Measurements from ENCODE around the gene PROM1. TPM values are rescaled to one million over a fixed set of nuclear protein-coding genes. Genes with fewer than 3 reads are reported as not detected.

PROM1 gene
- total and polyA plus RNA-seq, 2 of the 13 experiments (the other 11 are each of a cell fraction or from before 2014, with no cell fraction given), result 3.9 to 16.4 TPM

- TF ChIP-seq ZNF329 (CRISPR knock-in tag; IDR thresholded peaks at IDR 0.05; ENCODE audit: low read depth) (no peak), DBP (CRISPR knock-in tag; IDR thresholded peaks at IDR 0.05; ENCODE audit: not compliant biosample characterization) (no peak), GATA4 (IDR thresholded peaks at IDR 0.05; ENCODE audit: borderline replicate concordance, low read depth) (no peak)
These were observed 91.7 kb downstream of the PROM1 start (continued) for GRCh38 chr4:15992167-15992485.

- no peaks in the 10 kb centered on the region for H3K36me3 ChIP-seq (replicated peaks in 1 of 2; ENCODE audit: control insufficient read depth in 1 of 2, insufficient read depth in 2 of 2, low read length in 2 of 2)
- no peak overlapping the region for H3K27ac ChIP-seq (ENCODE audit: extremely low read length, insufficient read depth, low read length)
- no peak overlapping the region for H3K9ac ChIP-seq (ENCODE audit: insufficient read depth, low read depth, low read length)
- WGBS (ENCODE audit: low lambda C conversion rate), result 59% methylated on average over 7 of the region's 12 CpGs
- no peaks in the 10 kb centered on the region for H3K9me3 ChIP-seq (ENCODE audit: low read length)
- in situ Hi-C loops (cut with HindIII; ENCODE audit: extremely low pct_ligation_motif_present, low pct_unique_long_range_greater_than_20kb) (no loop called here), intact Hi-C loops (cut with micrococcal nuclease; ENCODE audit: unreplicated experiment) (loop anchor here (2.0 kb wide), 1 partner anchor 70 kb away; no protein-coding TSS in a partner anchor)
- no TSS peak for BruUV-seq (replicated peaks)
- H3K4me2 ChIP-seq (ENCODE audit: low read depth, low read length), result no peak overlapping the region
- H4K20me1 ChIP-seq (ENCODE audit: insufficient read depth, low read length), result no peaks in the 10 kb centered on the region
- DNase-seq (ENCODE audit: low spot score), result no peak
- POLR2A ChIA-PET, result no interaction called here
- H3K4me3 ChIP-seq (replicated peaks in 1 of 3; ENCODE audit: insufficient read depth in 1 of 3, low read depth in 2 of 3, low read length in 3 of 3), result no peak overlapping the region
- FAIRE-seq, result no peak
- no peak overlapping the region for H2AFZ ChIP-seq (ENCODE audit: low read length)
- no peaks in the 10 kb centered on the region for H3K27me3 ChIP-seq (ENCODE audit: control insufficient read depth in 1 of 2, insufficient read depth in 2 of 2, low read length in 2 of 2)
- CTCF ChIA-PET (ENCODE audit: low intra/inter-chr PET ratio, low total read pairs), result no interaction called here
- ATAC-seq, result no peak
- TF ChIP-seq ZNF83 (CRISPR knock-in tag; IDR thresholded peaks at IDR 0.05; ENCODE audit: borderline replicate concordance), result no peak
- TF ChIP-seq ZNF766 (CRISPR knock-in tag; IDR thresholded peaks at IDR 0.05; ENCODE audit: borderline replicate concordance), result no peak
- no peak for TF ChIP-seq NBN (conservative IDR thresholded peaks at IDR 0.05)
- TF ChIP-seq NFIC (IDR thresholded peaks at IDR 0.05; ENCODE audit: low read length), result no peak
- no peak for TF ChIP-seq SRY (CRISPR knock-in tag; IDR thresholded peaks at IDR 0.05)
- TF ChIP-seq MXD1 (CRISPR knock-in tag; IDR thresholded peaks at IDR 0.05), result no peak
- no peak for TF ChIP-seq ZC3H4 (CRISPR knock-in tag; IDR thresholded peaks at IDR 0.05; ENCODE audit: borderline replicate concordance)
- no peak for TF ChIP-seq ZBTB20 (CRISPR knock-in tag; IDR thresholded peaks at IDR 0.05; ENCODE audit: borderline replicate concordance, low read depth)
- no peak for TF ChIP-seq NCOA1 (CRISPR knock-in tag; IDR thresholded peaks at IDR 0.05)
- no peaks in the 10 kb centered on the region for H3K79me2 ChIP-seq (ENCODE audit: insufficient read depth, low read length)
- H3K4me1 ChIP-seq (ENCODE audit: insufficient read depth, low read length), result 0 out of 2 replicates have a peak, but pooled peaks cover 6% of the 10 kb centered on the region
These were observed 93.1 kb downstream of the PROM1 start for GRCh38 chr4:15990570-15991285.

All from HepG2 (cell line).